CD1c-positive myeloid dendritic cell (primary cell): ENCODE results near the gene UBAC2.
"Not testable (repeated sequence)": the region's sequence is repeated elsewhere in the genome, so short reads cannot be mapped to it uniquely, and the experiment has no call there.

Experiments used
- DNase-seq: peaks from one replicate; pipeline ENCODE4 v3.0.0-alpha.2; 2016; ENCODE audit errors: extremely low spot score

The UBAC2 gene

GRCh38 chr13:99393391-99393790 lies 192.7 kb downstream of the UBAC2 start:
- DNase-seq = not testable (repeated sequence)

GRCh38 chr13:99393791-99394735 lies 193.4 kb downstream of the UBAC2 start:
- DNase-seq = no peak

- no peak for DNase-seq
Measured at GRCh38 chr13:99395436-99395835, 194.8 kb downstream of the UBAC2 start.

GRCh38 chr13:99396446-99396845 lies 195.8 kb downstream of the UBAC2 start:
- no peak for DNase-seq

- DNase-seq = no peak
Measured at GRCh38 chr13:99398071-99398470, 197.4 kb downstream of the UBAC2 start.

GRCh38 chr13:99398916-99399622 lies 198.4 kb downstream of the UBAC2 start:
- no peak for DNase-seq

GRCh38 chr13:99399623-99399974 lies 198.9 kb downstream of the UBAC2 start:
- no peak for DNase-seq

GRCh38 chr13:99403458-99403971 lies 202.9 kb downstream of the UBAC2 start:
- DNase-seq = peak; percentile 61

GRCh38 chr13:99404005-99404755 lies 203.5 kb downstream of the UBAC2 start:
- DNase-seq = no peak

- DNase-seq = no peak
Measured at GRCh38 chr13:99405966-99406365, 205.3 kb downstream of the UBAC2 start.

- peak; percentile 86 for DNase-seq
Measured at GRCh38 chr13:99406799-99407201, 206.1 kb downstream of the UBAC2 start.

- DNase-seq = no peak
Measured at GRCh38 chr13:99407906-99408702, 207.4 kb downstream of the UBAC2 start.

GRCh38 chr13:99408703-99409000 lies 208.0 kb downstream of the UBAC2 start:
- no peak for DNase-seq

GRCh38 chr13:99409461-99410083 lies 208.9 kb downstream of the UBAC2 start:
- DNase-seq = not testable (repeated sequence)

- not testable (repeated sequence) for DNase-seq
Measured at GRCh38 chr13:99410646-99411475, 210.2 kb downstream of the UBAC2 start.

- DNase-seq = no peak
Measured at GRCh38 chr13:99412856-99413255, 212.2 kb downstream of the UBAC2 start.

GRCh38 chr13:99414048-99414995 lies 213.7 kb downstream of the UBAC2 start:
- DNase-seq = no peak

GRCh38 chr13:99415014-99415650 lies 214.5 kb downstream of the UBAC2 start:
- peak; percentile 58 for DNase-seq
